Mesendoderm (in vitro differentiated cells): ENCODE results near the gene LAMB1.
"Not testable (repeated sequence)": the region's sequence is repeated elsewhere in the genome, so short reads cannot be mapped to it uniquely, and the experiment has no call there.

ENCODE experiments used
- DNase-seq: peaks from one replicate; pipeline ENCODE4 v3.0.0; 2013
- H2AK5ac ChIP-seq: 2 replicates; pipeline ENCODE4 v1.6.1; 2013; ENCODE audit warnings: low read length, inconsistent platforms
- H2BK120ac ChIP-seq: 2 replicates; pipeline ENCODE4 v1.6.1; 2013; ENCODE audit warnings: low read depth, mild to moderate bottlenecking, low read length, moderate library complexity, mixed read lengths
- H2BK15ac ChIP-seq: replicated peaks from 2 replicates; pipeline ENCODE4 v1.6.1; 2013; ENCODE audit warnings: low read depth, mild to moderate bottlenecking, moderate library complexity
- H2BK5ac ChIP-seq: 2 replicates; pipeline ENCODE4 v1.6.1; 2013; ENCODE audit warnings: low read length, inconsistent platforms
- H3K18ac ChIP-seq: 2 replicates; pipeline ENCODE4 v1.6.1; 2013; ENCODE audit warnings: mild to moderate bottlenecking, low read length, mixed read lengths
- H3K23ac ChIP-seq: one replicate; pipeline ENCODE4 v1.6.1; 2013; ENCODE audit warnings: low read length
- H3K27ac ChIP-seq: 2 replicates; pipeline ENCODE4 v1.5.1; 2013; ENCODE audit warnings: low read depth, mild to moderate bottlenecking, inconsistent platforms, low read length, moderate library complexity
- H3K27me3 ChIP-seq: 2 replicates; pipeline ENCODE4 v1.6.1; 2013; ENCODE audit warnings: low read length, control low read depth, mild to moderate bottlenecking, inconsistent platforms; ENCODE audit not compliant: insufficient read depth, poor library complexity
- H3K36me3 ChIP-seq: 2 replicates; pipeline ENCODE4 v1.6.1; 2013; ENCODE audit warnings: low read length, inconsistent platforms; ENCODE audit not compliant: control insufficient read depth, insufficient read depth
- H3K4ac ChIP-seq: one replicate; pipeline ENCODE4 v1.6.1; 2013; ENCODE audit warnings: low read depth, mild to moderate bottlenecking, low read length, moderate library complexity
- H3K4me1 ChIP-seq: 2 replicates; pipeline ENCODE4 v1.6.1; 2013; ENCODE audit warnings: low read depth, low read length, inconsistent platforms; ENCODE audit not compliant: control insufficient read depth
- H3K4me2 ChIP-seq: 2 replicates; pipeline ENCODE4 v1.6.1; 2013; ENCODE audit warnings: low read length
- H3K4me3 ChIP-seq: 2 replicates; pipeline ENCODE4 v1.5.1; 2013; ENCODE audit warnings: mild to moderate bottlenecking, low read length
- H3K56ac ChIP-seq: one replicate; pipeline ENCODE4 v1.6.1; 2013; ENCODE audit warnings: low read length
- H3K79me1 ChIP-seq: 2 replicates; pipeline ENCODE4 v1.6.1; 2013; ENCODE audit warnings: low read length, inconsistent platforms
- H3K79me2 ChIP-seq: 2 replicates; pipeline ENCODE4 v1.6.1; 2013; ENCODE audit warnings: mild to moderate bottlenecking, low read length; ENCODE audit not compliant: control insufficient read depth, insufficient read depth
- H3K9ac ChIP-seq: 2 replicates; pipeline ENCODE4 v1.6.1; 2013; ENCODE audit warnings: low read length, inconsistent platforms
- H4K5ac ChIP-seq: one replicate; pipeline ENCODE4 v1.6.1; 2013; ENCODE audit warnings: low read length
- H4K8ac ChIP-seq: one replicate; pipeline ENCODE4 v1.6.1; 2013; ENCODE audit warnings: low read depth, mild to moderate bottlenecking, control low read depth, low read length, moderate library complexity
- WGBS: extraction: QIAGEN DNeasy Blood & Tissue Kit; methylation state at CpG from one replicate; pipeline ENCODE4 v1.1.7; 2013; ENCODE audit warnings: low lambda C conversion rate, missing lambda C conversion rate; ENCODE audit not compliant: insufficient coverage; ENCODE audit errors: extremely low coverage; 5-methylcytosine and 5-hydroxymethylcytosine counted together

The LAMB1 gene

DNA sequence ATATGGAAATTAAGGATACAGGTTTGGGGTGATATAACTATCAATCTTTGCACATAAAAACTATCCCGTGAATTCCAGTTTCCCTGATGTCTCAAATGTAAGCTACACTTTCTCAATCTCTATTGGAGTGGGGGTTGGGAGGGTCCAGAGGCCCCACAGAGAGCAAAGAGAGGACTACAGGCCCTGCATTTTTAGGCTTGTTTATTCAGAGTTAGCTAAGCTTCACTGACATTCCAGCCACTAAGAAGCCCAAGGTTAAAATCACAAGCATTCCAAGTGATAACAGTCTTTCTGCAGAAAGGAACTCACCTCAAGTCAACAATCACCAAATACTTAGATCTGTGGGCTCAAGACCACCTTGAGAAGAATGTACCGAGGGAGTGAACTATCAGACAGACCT, 31.6 kb upstream of the LAMB1 start:
- Histone ChIP-seq H3K4me1 (peaks cover 3% of the 10 kb centered on the region), H2BK15ac (no peak overlapping the region), H2BK120ac (no peak overlapping the region), H3K4ac (no peak overlapping the region), H3K9ac (no peak overlapping the region), H3K18ac (no peak overlapping the region), H3K4me3 (no peak overlapping the region), H3K79me2 (no peaks in the 10 kb centered on the region), H4K8ac (no peak overlapping the region), H2BK5ac (no peak overlapping the region), H3K27ac (no peak overlapping the region), H3K79me1 (no peaks in the 10 kb centered on the region), H3K56ac (no peak overlapping the region), H3K4me2 (no peak overlapping the region), H3K23ac (no peak overlapping the region), H3K27me3 (no peaks in the 10 kb centered on the region), H3K36me3 (no peaks in the 10 kb centered on the region), H2AK5ac (no peak overlapping the region), H4K5ac (no peak overlapping the region)
- no CpG with 5 or more reads among the region's 2 CpGs for WGBS
- peak; percentile 88 for DNase-seq

DNA sequence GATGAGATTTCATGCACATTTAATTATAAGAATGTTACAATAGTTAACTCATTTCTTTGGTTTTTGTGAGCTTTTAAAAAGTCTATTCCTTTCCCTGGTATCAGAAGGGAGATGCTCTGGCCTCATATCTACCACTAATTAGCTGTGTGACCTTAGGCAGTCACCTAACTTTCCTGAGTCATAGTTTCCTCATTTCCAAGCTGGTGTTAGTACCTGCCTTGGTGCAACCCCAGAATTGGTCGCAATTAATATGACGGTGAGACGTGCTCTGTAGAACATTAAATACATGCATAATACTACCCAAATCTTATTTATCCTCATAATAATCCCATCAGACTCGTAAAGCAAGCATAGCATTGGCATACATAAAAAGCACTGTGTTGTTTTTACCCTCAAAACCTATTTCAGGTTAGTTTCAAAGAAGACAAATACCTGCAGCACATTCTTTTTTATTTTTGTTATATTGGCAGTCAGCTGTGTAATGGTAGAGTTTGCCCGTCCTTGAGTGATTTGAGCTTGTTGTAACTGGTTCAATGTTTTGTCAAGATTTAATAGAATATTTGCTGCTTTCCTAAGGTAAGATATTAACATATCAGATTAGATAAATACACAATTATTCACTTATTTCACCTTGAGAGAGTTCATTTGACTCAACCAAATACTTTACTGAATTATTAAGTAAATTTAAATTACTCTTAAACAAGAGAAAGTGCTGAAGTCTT, 31.0 kb upstream of the LAMB1 start:
- Histone ChIP-seq H2BK15ac (no peak overlapping the region), H3K4me2 (no peak overlapping the region), H4K5ac (no peak overlapping the region), H2BK5ac (no peak overlapping the region), H3K27ac (no peak overlapping the region), H3K79me2 (no peaks in the 10 kb centered on the region), H4K8ac (no peak overlapping the region), H3K4ac (no peak overlapping the region), H3K79me1 (no peaks in the 10 kb centered on the region), H3K27me3 (no peaks in the 10 kb centered on the region), H3K4me3 (no peak overlapping the region), H2AK5ac (no peak overlapping the region), H3K36me3 (no peaks in the 10 kb centered on the region), H2BK120ac (no peak overlapping the region), H3K23ac (no peak overlapping the region), H3K4me1 (peaks cover 3% of the 10 kb centered on the region), H3K9ac (no peak overlapping the region), H3K56ac (no peak overlapping the region), H3K18ac (no peak overlapping the region)
- WGBS: 100% methylated on average over 1 of the region's 5 CpGs
- peak; percentile 25 for DNase-seq

- H3K4me3 ChIP-seq, H3K23ac ChIP-seq, H4K8ac ChIP-seq, H3K18ac ChIP-seq, H3K4me2 ChIP-seq, H2BK5ac ChIP-seq, H2BK120ac ChIP-seq, H2BK15ac ChIP-seq, H3K27ac ChIP-seq, H3K79me2 ChIP-seq, H2AK5ac ChIP-seq, H3K27me3 ChIP-seq, H3K4ac ChIP-seq, H4K5ac ChIP-seq, H3K79me1 ChIP-seq, H3K9ac ChIP-seq, H3K36me3 ChIP-seq, H3K56ac ChIP-seq, H3K4me1 ChIP-seq: not testable (repeated sequence)
- WGBS: no CpG with 5 or more reads among the region's 8 CpGs
- peak; percentile 55 for DNase-seq
These were observed 30.3 kb upstream of the LAMB1 start for GRCh38 chr7:108033309-108033708.

DNA sequence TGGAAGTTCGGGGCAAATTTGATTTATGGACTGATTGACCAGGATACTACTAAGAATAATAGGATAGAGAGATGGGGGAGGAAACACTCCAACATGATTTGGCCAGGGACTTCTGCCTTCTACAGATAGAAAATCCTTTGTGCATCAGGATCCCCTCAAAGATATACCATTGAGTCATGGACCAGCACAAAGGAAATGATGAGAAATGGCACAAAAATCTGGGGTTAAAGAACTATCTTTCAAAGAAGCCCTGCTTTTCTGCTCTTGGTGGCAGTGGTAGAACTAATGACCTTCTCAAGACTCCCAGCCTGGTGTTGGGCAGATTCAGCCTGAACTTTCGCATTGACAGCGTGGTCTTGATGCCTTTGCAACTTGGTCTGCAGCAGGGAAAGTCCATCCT, 27.6 kb upstream of the LAMB1 start:
- H3K4me3 ChIP-seq: no peak overlapping the region
- DNase-seq: no peak
- H3K9ac ChIP-seq: no peak overlapping the region
- H2AK5ac ChIP-seq: no peak overlapping the region
- no peak overlapping the region for H2BK15ac ChIP-seq
- no CpG with 5 or more reads among the region's 3 CpGs for WGBS
- H3K18ac ChIP-seq: no peak overlapping the region
- no peaks in the 10 kb centered on the region for H3K36me3 ChIP-seq
- H3K56ac ChIP-seq: no peak overlapping the region
- no peak overlapping the region for H3K23ac ChIP-seq
- no peak overlapping the region for H3K27ac ChIP-seq
- no peaks in the 10 kb centered on the region for H3K79me1 ChIP-seq
- no peak overlapping the region for H4K8ac ChIP-seq
- H3K4me1 ChIP-seq: peaks cover 3% of the 10 kb centered on the region
- no peak overlapping the region for H2BK120ac ChIP-seq
- H4K5ac ChIP-seq: no peak overlapping the region
- no peak overlapping the region for H3K4me2 ChIP-seq
- no peak overlapping the region for H3K4ac ChIP-seq
- no peaks in the 10 kb centered on the region for H3K79me2 ChIP-seq
- no peaks in the 10 kb centered on the region for H3K27me3 ChIP-seq
- no peak overlapping the region for H2BK5ac ChIP-seq

- no peaks in the 10 kb centered on the region for H3K27me3 ChIP-seq
- H3K79me1 ChIP-seq: no peaks in the 10 kb centered on the region
- no peak overlapping the region for H3K23ac ChIP-seq
- no peak overlapping the region for H2AK5ac ChIP-seq
- H4K5ac ChIP-seq: no peak overlapping the region
- no peak overlapping the region for H3K56ac ChIP-seq
- no peak overlapping the region for H3K9ac ChIP-seq
- no CpG with 5 or more reads among the region's 3 CpGs for WGBS
- no peak overlapping the region for H3K4me3 ChIP-seq
- no peak overlapping the region for H3K4me2 ChIP-seq
- H2BK15ac ChIP-seq: no peak overlapping the region
- H3K4me1 ChIP-seq: no peaks in the 10 kb centered on the region
- no peak for DNase-seq
- H3K79me2 ChIP-seq: no peaks in the 10 kb centered on the region
- H3K18ac ChIP-seq: no peak overlapping the region
- no peak overlapping the region for H3K4ac ChIP-seq
- H2BK120ac ChIP-seq: no peak overlapping the region
- no peak overlapping the region for H2BK5ac ChIP-seq
- H4K8ac ChIP-seq: no peak overlapping the region
- no peaks in the 10 kb centered on the region for H3K36me3 ChIP-seq
- no peak overlapping the region for H3K27ac ChIP-seq
These were observed 26.1 kb upstream of the LAMB1 start for GRCh38 chr7:108029034-108029433.

DNA sequence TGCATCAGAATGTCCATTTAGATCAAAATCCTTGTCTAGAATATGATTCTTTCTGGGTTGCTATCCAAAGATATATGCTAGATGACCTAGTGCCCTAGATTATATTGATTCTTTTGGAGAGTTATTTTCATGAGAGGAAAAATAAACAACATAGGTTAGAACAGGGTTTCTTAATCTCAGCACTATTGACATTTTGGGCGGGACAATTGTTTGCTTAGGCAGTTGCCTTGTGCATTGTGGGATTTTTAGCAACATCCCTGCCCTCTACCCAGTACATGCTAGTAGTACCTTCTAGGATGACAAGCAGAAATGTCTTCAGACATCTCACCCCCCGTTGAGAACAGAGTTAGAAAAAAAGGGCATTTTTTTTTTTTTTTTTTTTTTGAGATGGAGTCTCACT, 25.1 kb upstream of the LAMB1 start:
- no peak overlapping the region for H3K27ac ChIP-seq
- H3K4me3 ChIP-seq: no peak overlapping the region
- H3K4ac ChIP-seq: no peak overlapping the region
- no peak overlapping the region for H2BK5ac ChIP-seq
- H4K8ac ChIP-seq: no peak overlapping the region
- H3K18ac ChIP-seq: no peak overlapping the region
- H2AK5ac ChIP-seq: no peak overlapping the region
- no peaks in the 10 kb centered on the region for H3K36me3 ChIP-seq
- H2BK120ac ChIP-seq: no peak overlapping the region
- no peaks in the 10 kb centered on the region for H3K27me3 ChIP-seq
- H3K9ac ChIP-seq: no peak overlapping the region
- no peak overlapping the region for H4K5ac ChIP-seq
- no CpG with 5 or more reads among the region's 2 CpGs for WGBS
- no peak overlapping the region for H3K4me2 ChIP-seq
- no peak for DNase-seq
- no peak overlapping the region for H3K23ac ChIP-seq
- no peak overlapping the region for H2BK15ac ChIP-seq
- no peaks in the 10 kb centered on the region for H3K4me1 ChIP-seq
- H3K56ac ChIP-seq: no peak overlapping the region
- H3K79me2 ChIP-seq: no peaks in the 10 kb centered on the region
- no peaks in the 10 kb centered on the region for H3K79me1 ChIP-seq
